Measurements from ENCODE around the gene OGFOD2. TPM values are rescaled to one million over a fixed set of nuclear protein-coding genes. Genes with fewer than 3 reads are reported as not detected.
A peak's percentile ranks its signal among the peaks of the same experiment; 100 is the strongest.
"Not testable (repeated sequence)": the region's sequence is repeated elsewhere in the genome, so short reads cannot be mapped to it uniquely, and the experiment has no call there.

The OGFOD2 gene
- total RNA-seq, 2 donors from 2014 or later: 26.3 to 27.6 TPM

DNA sequence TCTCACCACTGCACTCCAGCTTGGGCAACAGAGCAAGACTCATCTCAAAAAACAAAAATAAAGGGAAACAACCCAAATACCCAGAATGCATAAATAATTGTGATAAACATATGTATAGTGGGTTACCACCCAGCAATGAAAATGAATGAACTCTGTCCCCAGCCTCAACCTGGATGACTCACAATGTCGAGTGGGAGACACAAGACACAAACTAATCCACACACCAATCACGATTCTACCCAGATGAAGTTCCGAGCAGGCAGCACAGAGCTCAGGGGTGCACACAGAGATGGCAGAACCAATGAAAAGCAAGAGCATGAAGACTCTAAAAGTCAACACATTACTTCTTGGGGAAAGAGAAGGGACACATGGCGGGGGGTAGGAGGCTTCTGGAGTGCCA is 35.9 kb upstream of the OGFOD2 start:
- 99% methylated on average over 4 of the region's 4 CpGs for WGBS
- DNase-seq (ENCODE audit: low spot score): no peak
- TF ChIP-seq, protein P1, sequence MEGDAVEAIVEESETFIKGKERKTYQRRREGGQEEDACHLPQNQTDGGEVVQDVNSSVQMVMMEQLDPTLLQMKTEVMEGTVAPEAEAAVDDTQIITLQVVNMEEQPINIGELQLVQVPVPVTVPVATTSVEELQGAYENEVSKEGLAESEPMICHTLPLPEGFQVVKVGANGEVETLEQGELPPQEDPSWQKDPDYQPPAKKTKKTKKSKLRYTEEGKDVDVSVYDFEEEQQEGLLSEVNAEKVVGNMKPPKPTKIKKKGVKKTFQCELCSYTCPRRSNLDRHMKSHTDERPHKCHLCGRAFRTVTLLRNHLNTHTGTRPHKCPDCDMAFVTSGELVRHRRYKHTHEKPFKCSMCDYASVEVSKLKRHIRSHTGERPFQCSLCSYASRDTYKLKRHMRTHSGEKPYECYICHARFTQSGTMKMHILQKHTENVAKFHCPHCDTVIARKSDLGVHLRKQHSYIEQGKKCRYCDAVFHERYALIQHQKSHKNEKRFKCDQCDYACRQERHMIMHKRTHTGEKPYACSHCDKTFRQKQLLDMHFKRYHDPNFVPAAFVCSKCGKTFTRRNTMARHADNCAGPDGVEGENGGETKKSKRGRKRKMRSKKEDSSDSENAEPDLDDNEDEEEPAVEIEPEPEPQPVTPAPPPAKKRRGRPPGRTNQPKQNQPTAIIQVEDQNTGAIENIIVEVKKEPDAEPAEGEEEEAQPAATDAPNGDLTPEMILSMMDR (IDR thresholded peaks at IDR 0.05): no peak
- TF ChIP-seq POLR2A (IDR thresholded peaks at IDR 0.05) (no peak), POLR2AphosphoS5 (IDR thresholded peaks at IDR 0.05) (no peak)
- H3K27me3 ChIP-seq (replicated peaks; ENCODE audit: insufficient read depth): no peaks in the 10 kb centered on the region
- H3K36me3 ChIP-seq: no peaks in the 10 kb centered on the region
- H3K9me3 ChIP-seq: no peaks in the 10 kb centered on the region
- intact Hi-C loops (cut with DNase I): no loop called here
- no peak overlapping the region for H3K4me3 ChIP-seq
- H3K27ac ChIP-seq: no peak overlapping the region
- H3K4me1 ChIP-seq (replicated peaks): no peaks in the 10 kb centered on the region

DNA sequence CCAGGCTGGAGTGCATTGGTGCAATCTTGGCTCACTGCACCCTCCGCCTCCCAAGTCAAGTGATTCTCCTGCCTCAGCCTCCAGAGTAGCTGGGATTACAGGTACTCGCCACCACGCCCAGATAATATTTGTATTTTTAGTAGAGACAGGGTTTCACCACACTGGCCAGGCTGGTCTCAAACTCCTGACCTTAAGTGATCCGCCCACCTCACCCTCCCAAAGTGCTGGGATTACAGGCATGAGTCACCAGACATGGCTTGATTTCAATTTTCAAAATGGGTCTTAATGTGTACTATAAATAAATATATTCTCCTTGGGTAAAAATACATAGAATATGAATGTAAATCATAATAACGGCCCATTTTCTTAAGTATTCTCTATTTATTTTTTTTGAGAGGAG is 33.7 kb upstream of the OGFOD2 start:
- H3K4me1 ChIP-seq (replicated peaks); intact Hi-C loops (cut with DNase I); H3K36me3 ChIP-seq; H3K27ac ChIP-seq; H3K27me3 ChIP-seq (replicated peaks; ENCODE audit: insufficient read depth); DNase-seq (ENCODE audit: low spot score); H3K4me3 ChIP-seq; H3K9me3 ChIP-seq: not testable (repeated sequence)
- WGBS: 80% methylated on average over 5 of the region's 5 CpGs

DNA sequence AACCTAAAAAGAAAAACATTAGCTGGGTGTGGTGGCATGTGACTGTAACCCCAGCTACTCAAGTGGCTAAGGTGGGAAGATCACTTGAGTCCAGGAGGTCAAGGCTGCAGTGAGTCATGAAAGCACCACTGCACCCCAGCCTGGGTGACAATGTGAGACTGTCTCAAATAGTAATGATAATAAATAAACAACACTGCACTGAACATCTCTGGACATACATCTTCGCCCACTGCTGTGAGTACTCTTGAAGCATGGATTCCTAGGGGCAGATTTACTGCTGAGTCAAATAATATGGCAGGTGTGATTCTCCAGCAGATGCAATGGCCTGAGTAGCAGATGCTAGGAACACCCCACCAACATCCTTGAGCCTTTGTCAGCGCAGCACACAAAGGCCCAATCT is 32.4 kb upstream of the OGFOD2 start:
- no peak for TF ChIP-seq POLR2AphosphoS5 (IDR thresholded peaks at IDR 0.05)
- no peak for TF ChIP-seq POLR2A (IDR thresholded peaks at IDR 0.05)
- TF ChIP-seq, protein P1 (IDR thresholded peaks at IDR 0.05): no peak
- H3K27me3 ChIP-seq (replicated peaks; ENCODE audit: insufficient read depth): no peaks in the 10 kb centered on the region
- no peaks in the 10 kb centered on the region for H3K9me3 ChIP-seq
- intact Hi-C loops (cut with DNase I): no loop called here
- WGBS: 89% methylated on average over 2 of the region's 2 CpGs
- no peaks in the 10 kb centered on the region for H3K4me1 ChIP-seq (replicated peaks)
- no peaks in the 10 kb centered on the region for H3K36me3 ChIP-seq
- no peak overlapping the region for H3K27ac ChIP-seq
- DNase-seq (ENCODE audit: low spot score): no peak
- no peak overlapping the region for H3K4me3 ChIP-seq

DNA sequence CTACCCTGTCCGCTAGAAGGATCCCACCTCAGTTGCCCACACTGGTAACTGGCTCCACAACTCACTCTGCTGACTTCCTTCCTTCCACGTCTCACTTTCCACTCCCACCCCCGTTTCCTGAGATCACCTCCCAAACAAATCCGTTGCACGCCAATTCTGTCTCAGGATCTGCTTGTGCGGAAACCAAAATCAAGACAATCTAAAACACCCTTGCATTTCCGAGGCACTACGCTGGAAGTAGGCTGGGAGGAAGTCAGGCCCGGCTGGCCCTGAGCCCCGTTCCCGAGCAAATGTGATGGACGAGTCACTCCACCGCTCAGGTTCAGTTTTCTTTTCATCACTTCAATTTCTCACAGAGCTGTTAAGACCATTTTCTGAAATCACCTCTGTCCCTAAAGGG is 31.8 kb upstream of the OGFOD2 start:
- H3K36me3 ChIP-seq: no peaks in the 10 kb centered on the region
- no peak overlapping the region for H3K27ac ChIP-seq
- no peak for DNase-seq (ENCODE audit: low spot score)
- intact Hi-C loops (cut with DNase I): no loop called here
- TF ChIP-seq, protein P1 (IDR thresholded peaks at IDR 0.05): no peak
- no peak for TF ChIP-seq POLR2A (IDR thresholded peaks at IDR 0.05)
- no peak for TF ChIP-seq POLR2AphosphoS5 (IDR thresholded peaks at IDR 0.05)
- H3K9me3 ChIP-seq: no peaks in the 10 kb centered on the region
- no peak overlapping the region for H3K4me3 ChIP-seq
- 71% methylated on average over 13 of the region's 13 CpGs for WGBS
- H3K27me3 ChIP-seq (replicated peaks; ENCODE audit: insufficient read depth): no peaks in the 10 kb centered on the region
- H3K4me1 ChIP-seq (replicated peaks): no peaks in the 10 kb centered on the region

DNA sequence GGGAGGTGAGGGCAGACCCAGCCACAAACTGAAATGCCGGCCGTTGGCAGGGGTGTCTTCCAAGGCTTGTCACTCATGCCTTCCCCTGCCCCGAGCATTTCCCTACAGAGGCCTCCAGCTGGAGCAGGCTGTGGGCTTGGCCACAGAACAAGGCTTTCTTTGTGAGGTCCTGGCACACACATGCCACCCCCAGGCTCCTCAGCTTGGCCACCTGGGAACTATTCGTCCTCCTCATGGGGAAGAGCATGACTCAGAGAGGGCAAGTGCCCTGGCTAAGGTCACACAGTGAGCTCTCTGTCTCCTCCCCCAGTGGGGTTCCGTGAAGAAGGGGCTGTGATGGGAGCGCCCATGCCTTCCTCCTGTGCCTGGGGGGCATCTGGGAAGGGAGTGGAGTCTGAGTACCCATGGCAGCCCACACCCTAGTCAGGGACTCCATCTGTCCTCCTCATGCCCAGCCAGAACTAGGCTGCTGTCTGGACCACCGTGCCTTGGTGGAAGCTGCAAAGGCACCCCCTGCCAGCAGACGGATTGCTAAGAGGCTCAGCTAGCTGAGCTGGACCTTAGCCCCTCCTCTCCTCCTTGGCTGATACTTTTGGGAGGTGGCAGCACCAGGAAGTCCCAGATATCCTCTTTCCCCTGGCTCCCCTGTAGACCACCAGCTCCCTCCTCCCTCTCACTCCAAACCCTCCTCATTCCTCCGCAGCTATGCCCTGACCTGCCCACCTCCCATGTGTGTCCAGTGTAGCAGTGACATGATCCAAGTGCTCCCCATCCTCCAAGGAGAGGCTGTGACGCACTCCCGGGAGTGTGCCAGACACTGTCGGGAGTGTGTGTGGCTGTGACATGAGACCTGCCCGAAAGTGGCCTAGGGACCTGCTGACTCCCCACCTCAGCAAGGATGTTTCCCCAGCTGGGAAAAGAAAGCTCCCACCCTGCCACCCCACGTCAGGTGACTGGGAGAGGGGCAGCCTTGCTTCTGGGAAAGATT is 30.1 kb upstream of the OGFOD2 start:
- intact Hi-C loops (cut with DNase I): no loop called here
- DNase-seq (ENCODE audit: low spot score): peak; percentile 67
- no peak overlapping the region for H3K4me3 ChIP-seq
- WGBS: 50% methylated on average over 14 of the region's 14 CpGs
- H3K27me3 ChIP-seq (replicated peaks; ENCODE audit: insufficient read depth): no peaks in the 10 kb centered on the region
- no peaks in the 10 kb centered on the region for H3K9me3 ChIP-seq
- no peaks in the 10 kb centered on the region for H3K36me3 ChIP-seq
- no peaks in the 10 kb centered on the region for H3K4me1 ChIP-seq (replicated peaks)
- H3K27ac ChIP-seq: peak overlapping the region; percentile 55 to 63
- TF ChIP-seq, protein P1 (IDR thresholded peaks at IDR 0.05): no peak
- no peak for TF ChIP-seq POLR2A (IDR thresholded peaks at IDR 0.05)
- peak; percentile 62 for TF ChIP-seq POLR2AphosphoS5 (IDR thresholded peaks at IDR 0.05)
